HCT116 (cell line): Measurements from ENCODE around the gene NIFK. TPM values are rescaled to one million over a fixed set of nuclear protein-coding genes. Genes with fewer than 3 reads are reported as not detected.

Source experiments
- ATAC-seq: fragments of 200-7000 bp; cut with Tn5 transposase; 2 replicates; pipeline ENCODE4 v1.9.1; 2020; ENCODE audit warnings: mild to moderate bottlenecking, moderate library complexity
- BruUV-seq: library from RNA; stranded (reverse); fragments of 400-500 nt; replicated peaks from 2 replicates; lab custom pipeline; 2021; lab: Mats Ljungman, UMichigan
- CTCF ChIA-PET: fragments of 300-600 bp; sonication (Branson Sonifier 250); formaldehyde crosslinking; loops from one replicate; lab custom pipeline; 2021; ENCODE audit warnings: antibody characterized with exemption; lab: Charles Lee
- POLR2A ChIA-PET: fragments of 300-600, 350-600 bp; sonication (Branson Sonifier 250); formaldehyde crosslinking; loops from one replicate; lab custom pipeline; 2021; ENCODE audit warnings: antibody characterized with exemption; lab: Charles Lee
- RAD21 ChIA-PET, 2 experiments: fragments of 300-600 bp; sonication (Branson Sonifier 250); formaldehyde crosslinking; loops; one replicate each; lab custom pipeline; 2023; ENCODE audit warnings: low total read pairs in 2 of 2; ENCODE audit not compliant: uncharacterized antibody in 2 of 2, unreplicated experiment in 2 of 2, low non-redundant PET in 1 of 2; lab: Charles Lee
- DNase-seq: peaks from one replicate; pipeline ENCODE4 v3.0.0-alpha.2; 2010; ENCODE audit warnings: low read depth, low spot score
- H2AFZ ChIP-seq: fragments of 200-600 bp; shearing (Covaris generic), sonication (generic); 2 replicates; pipeline ENCODE4 v1.6.1; 2017; ENCODE audit warnings: low read depth, mixed run types, mixed read lengths, antibody characterized with exemption, low read length; ENCODE audit not compliant: poor library complexity, severe bottlenecking
- H3K27ac ChIP-seq: 2 replicates; pipeline ENCODE4 v1.5.1; 2012; ENCODE audit warnings: low read depth, low read length
- H3K27me3 ChIP-seq: fragments of 200-600 bp; sonication (generic); 2 replicates; pipeline ENCODE4 v1.6.1; 2016; ENCODE audit warnings: mixed run types, low read length, mixed read lengths; ENCODE audit not compliant: insufficient read depth
- H3K36me3 ChIP-seq, 2 experiments: fragments of 200-500 bp in 1 of 2; fragments of 200-600 bp in 1 of 2; sonication (Bioruptor generic) in 1 of 2; sonication (generic) in 1 of 2; 2 replicates each; pipeline versions ENCODE4 v1.5.1 to v1.6.1; 2014 to 2016; ENCODE audit warnings: low read length in 2 of 2, inconsistent platforms in 1 of 2, mixed read lengths in 1 of 2, mixed run types in 1 of 2; ENCODE audit not compliant: insufficient read depth in 2 of 2, control insufficient read depth in 1 of 2
- H3K4me1 ChIP-seq, 2 experiments: fragments of 200-600 bp in 1 of 2; sonication (generic) in 1 of 2; 2 replicates each; pipeline versions ENCODE4 v1.5.1 to v1.6.1; 2012 to 2017; ENCODE audit warnings: low read length in 2 of 2, inconsistent platforms in 1 of 2, mild to moderate bottlenecking in 1 of 2, mixed read lengths in 1 of 2, mixed run types in 1 of 2, moderate library complexity in 1 of 2; ENCODE audit not compliant: insufficient read depth in 2 of 2, control insufficient read depth in 1 of 2
- H3K4me2 ChIP-seq: fragments of 200-600 bp; sonication (generic); 2 replicates; pipeline ENCODE4 v1.6.1; 2017; ENCODE audit warnings: mixed run types, low read length, mixed read lengths
- H3K4me3 ChIP-seq, 2 experiments: fragments of 200-600 bp in 1 of 2; sonication (generic) in 1 of 2; replicated peaks in 1 of 2; 2 replicates each; pipeline ENCODE4 v1.5.1; 2011 to 2016; ENCODE audit warnings: low read length in 2 of 2, control low read depth in 1 of 2, low read depth in 1 of 2, mild to moderate bottlenecking in 1 of 2, mixed read lengths in 1 of 2, mixed run types in 1 of 2
- H3K79me2 ChIP-seq: fragments of 200-600 bp; sonication (generic); 2 replicates; pipeline ENCODE4 v1.6.1; 2017; ENCODE audit warnings: mild to moderate bottlenecking, mixed run types, low read length, moderate library complexity, mixed read lengths; ENCODE audit not compliant: insufficient read depth
- H3K9ac ChIP-seq: fragments of 200-600 bp; sonication (generic); 2 replicates; pipeline ENCODE4 v1.6.1; 2016; ENCODE audit warnings: low read length, mixed read lengths
- H3K9me2 ChIP-seq: fragments of 200-600 bp; sonication (generic), shearing (Covaris generic); 2 replicates; pipeline ENCODE4 v1.6.1; 2017; ENCODE audit warnings: mixed run types, mild to moderate bottlenecking, moderate library complexity; ENCODE audit not compliant: insufficient read depth
- H3K9me3 ChIP-seq, 2 experiments: fragments of 200-500 bp in 1 of 2; fragments of 200-600 bp in 1 of 2; sonication (Bioruptor generic) in 1 of 2; sonication (generic) in 1 of 2; 2 replicates each; pipeline ENCODE4 v1.6.1; 2014 to 2017; ENCODE audit warnings: low read length in 2 of 2, mixed read lengths in 2 of 2, inconsistent platforms in 1 of 2, low read depth in 1 of 2, mild to moderate bottlenecking in 1 of 2, mixed run types in 1 of 2, moderate library complexity in 1 of 2; ENCODE audit not compliant: control insufficient read depth in 1 of 2, insufficient read depth in 1 of 2
- H4K20me1 ChIP-seq: fragments of 200-600 bp; sonication (generic), shearing (Covaris generic); 2 replicates; pipeline ENCODE4 v1.6.1; 2017; ENCODE audit warnings: mixed run types, mild to moderate bottlenecking, moderate library complexity; ENCODE audit not compliant: insufficient read depth
- CEBPB ChIP-seq: IDR thresholded peaks from 2 replicates; pipeline ENCODE4 v1.6.1; 2012; ENCODE audit warnings: low read depth
- EGR1 ChIP-seq: IDR thresholded peaks from 2 replicates; pipeline ENCODE4 v1.6.1; 2012; ENCODE audit warnings: low read depth
- EZH2 ChIP-seq: fragments of 200-600 bp; sonication (generic); IDR thresholded peaks from 2 replicates; pipeline ENCODE4 v1.6.1; 2017; ENCODE audit warnings: antibody characterized with exemption, mixed run types
- POLR2A ChIP-seq: IDR thresholded peaks from 2 replicates; pipeline ENCODE4 v1.7.0; 2011; ENCODE audit warnings: borderline replicate concordance; ENCODE audit not compliant: insufficient read depth, insufficient read length; ENCODE audit errors: extremely low read depth
- SIN3A ChIP-seq: IDR thresholded peaks from 2 replicates; pipeline ENCODE4 v1.6.1; 2012; ENCODE audit warnings: low read depth
- TCF7L2 ChIP-seq: IDR thresholded peaks from 2 replicates; pipeline ENCODE4 v1.7.0; 2011; ENCODE audit warnings: borderline replicate concordance, inconsistent platforms; ENCODE audit not compliant: insufficient read depth, insufficient read length; ENCODE audit errors: extremely low read depth
- YY1 ChIP-seq: IDR thresholded peaks from 2 replicates; pipeline ENCODE4 v1.6.1; 2011; ENCODE audit warnings: low read length, low read depth, moderate library complexity, mild to moderate bottlenecking; ENCODE audit not compliant: insufficient replicate concordance; ENCODE audit errors: extremely low read depth
- ZNF274 ChIP-seq: fragments of 200-500 bp; sonication (Bioruptor generic); IDR thresholded peaks from 2 replicates; pipeline ENCODE4 v1.6.1; 2014; ENCODE audit warnings: mild to moderate bottlenecking, low read depth, low read length, inconsistent platforms
- intact Hi-C: fragments of 100-400 bp; cut with micrococcal nuclease; formaldehyde crosslinking; loops from 2 replicates; pipeline ENCODE4 v1.10.0; 2022
- total RNA-seq: library from RNA; stranded (reverse); gene quantifications from one replicate; pipeline ENCODE4 v1.2.1, GENCODE V29; 2021; ENCODE audit not compliant: unreplicated experiment
- TF ChIP-seq, protein P1 (sequence below), 3 experiments: fragments of 200-600 bp in 1 of 3; sonication (generic) in 1 of 3; IDR thresholded peaks in 2 of 3; conservative IDR thresholded peaks in 1 of 3; 2 replicates each; pipeline ENCODE4 v1.5.1; 2012 to 2017; ENCODE audit warnings: low read depth in 2 of 3, low read length in 2 of 3, antibody characterized with exemption in 1 of 3, borderline replicate concordance in 1 of 3, control low read depth in 1 of 3, mild to moderate bottlenecking in 1 of 3, mixed read lengths in 1 of 3, mixed run types in 1 of 3, moderate library complexity in 1 of 3; ENCODE audit not compliant: insufficient read depth in 1 of 3

Gene NIFK
- total RNA-seq, 1 experiment from 2014 or later, result 93.2 TPM

DNA sequence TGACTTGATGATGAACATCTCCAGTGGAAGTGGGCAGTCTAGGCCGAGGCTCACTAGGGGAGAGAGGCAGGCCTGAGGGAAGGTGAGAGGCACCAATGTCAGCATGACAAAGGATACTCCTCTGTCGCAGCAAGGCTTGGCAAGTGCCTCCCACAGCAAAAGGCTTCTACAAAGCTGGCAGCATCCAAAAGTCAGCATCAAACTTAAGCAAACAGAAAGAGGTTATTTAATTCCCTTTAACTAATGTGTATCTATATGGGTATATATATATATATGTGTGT lies 41.6 kb downstream of the NIFK start:
- intact Hi-C loops, result no loop called here
- H3K79me2 ChIP-seq, result no peaks in the 10 kb centered on the region
- H2AFZ ChIP-seq, result no peak overlapping the region
- ChIA-PET POLR2A (interaction anchor here (0.6 kb wide), 1 partner anchor 65 kb away, joined by 3 read pairs; no protein-coding TSS in a partner anchor), RAD21 (no interaction called here), CTCF (interaction anchor here (0.9 kb wide), 1 partner anchor 134 kb away, joined by 3 read pairs; no protein-coding TSS in a partner anchor)
- H3K27me3 ChIP-seq, result no peaks in the 10 kb centered on the region
- no peak overlapping the region for H3K4me2 ChIP-seq
- BruUV-seq, result no TSS peak
- H3K36me3 ChIP-seq, result no peaks in the 10 kb centered on the region
- no peak overlapping the region for H3K27ac ChIP-seq
- TF ChIP-seq YY1, result no peak
- TF ChIP-seq TCF7L2, result no peak
- no peak for TF ChIP-seq EGR1
- no peak for TF ChIP-seq CEBPB
- TF ChIP-seq POLR2A, result no peak
- TF ChIP-seq ZNF274, result no peak
- TF ChIP-seq, protein P1, sequence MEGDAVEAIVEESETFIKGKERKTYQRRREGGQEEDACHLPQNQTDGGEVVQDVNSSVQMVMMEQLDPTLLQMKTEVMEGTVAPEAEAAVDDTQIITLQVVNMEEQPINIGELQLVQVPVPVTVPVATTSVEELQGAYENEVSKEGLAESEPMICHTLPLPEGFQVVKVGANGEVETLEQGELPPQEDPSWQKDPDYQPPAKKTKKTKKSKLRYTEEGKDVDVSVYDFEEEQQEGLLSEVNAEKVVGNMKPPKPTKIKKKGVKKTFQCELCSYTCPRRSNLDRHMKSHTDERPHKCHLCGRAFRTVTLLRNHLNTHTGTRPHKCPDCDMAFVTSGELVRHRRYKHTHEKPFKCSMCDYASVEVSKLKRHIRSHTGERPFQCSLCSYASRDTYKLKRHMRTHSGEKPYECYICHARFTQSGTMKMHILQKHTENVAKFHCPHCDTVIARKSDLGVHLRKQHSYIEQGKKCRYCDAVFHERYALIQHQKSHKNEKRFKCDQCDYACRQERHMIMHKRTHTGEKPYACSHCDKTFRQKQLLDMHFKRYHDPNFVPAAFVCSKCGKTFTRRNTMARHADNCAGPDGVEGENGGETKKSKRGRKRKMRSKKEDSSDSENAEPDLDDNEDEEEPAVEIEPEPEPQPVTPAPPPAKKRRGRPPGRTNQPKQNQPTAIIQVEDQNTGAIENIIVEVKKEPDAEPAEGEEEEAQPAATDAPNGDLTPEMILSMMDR (IDR thresholded peaks at IDR 0.05 in 2 of 3, conservative IDR thresholded peaks at IDR 0.05 in 1 of 3; ENCODE audit: borderline replicate concordance in 1 of 3, insufficient read depth in 1 of 3, low read depth in 2 of 3, low read length in 2 of 3), result no peak
- TF ChIP-seq SIN3A, result no peak
- no peak for TF ChIP-seq EZH2
- ATAC-seq, result no peak
- no peaks in the 10 kb centered on the region for H3K9me3 ChIP-seq
- H3K4me1 ChIP-seq, result peaks cover 27 to 36% of the 10 kb centered on the region in 2 experiments
- no peaks in the 10 kb centered on the region for H4K20me1 ChIP-seq
- no peak overlapping the region for H3K9ac ChIP-seq
- DNase-seq, result no peak
- no peaks in the 10 kb centered on the region for H3K9me2 ChIP-seq
- H3K4me3 ChIP-seq, result no peak overlapping the region
